Pancreas (tissue), 10 donors: ENCODE results near the gene MAN1A2. TPM values are rescaled to one million over a fixed set of nuclear protein-coding genes. Genes with fewer than 3 reads are reported as not detected.
A peak's percentile ranks its signal among the peaks of the same experiment; 100 is the strongest.

Experiments used
- ATAC-seq, 4 donors: fragments of 200-7000 bp; cut with Tn5 transposase; one replicate each; pipeline versions ENCODE4 v1.8.0 to v1.9.1; 2020; ENCODE audit warnings: mild to moderate bottlenecking in 4 of 4, moderate library complexity in 4 of 4
- DNase-seq, 6 donors: peaks; one replicate each; pipeline ENCODE4 v3.0.0-alpha.2; 2020
- FAIRE-seq: peaks from 2 replicates; lab custom pipeline; 2012; peaks lifted over from hg19 to GRCh38; lab: Jason Lieb, UNC
- H3K27ac ChIP-seq, 4 donors: fragments of 200-600 bp; sonication (generic); 1 replicate in 3 of 4; 2 replicates in 1 of 4; pipeline versions ENCODE4 v1.5.0 to v1.8.0; 2020
- H3K27me3 ChIP-seq, 4 donors: fragments of 200-600 bp; one replicate each; pipeline ENCODE4 v1.8.0; 2021
- H3K36me3 ChIP-seq, 3 donors: fragments of 200-600 bp; sonication (generic) in 1 of 3; one replicate each; pipeline versions ENCODE4 v1.5.0 to v1.8.0; 2020 to 2021
- H3K4me1 ChIP-seq, 3 donors: fragments of 200-600 bp; one replicate each; pipeline ENCODE4 v1.8.0; 2021
- H3K4me3 ChIP-seq, 4 donors: fragments of 200-600 bp; sonication (generic) in 2 of 4; one replicate each; pipeline versions ENCODE4 v1.5.0 to v1.8.0; 2020 to 2021
- H3K9me3 ChIP-seq, 4 donors: fragments of 200-600 bp; one replicate each; pipeline ENCODE4 v1.8.0; 2021
- WGBS, 2 donors: extraction: QIAGEN DNeasy Blood & Tissue Kit; methylation state at CpG; one replicate each; pipeline ENCODE4 v1.1.7; 2013; 5-methylcytosine and 5-hydroxymethylcytosine counted together
- intact Hi-C, 3 donors: fragments of 100-400 bp; cut with DNase I; formaldehyde crosslinking; loops; one replicate each; pipeline versions ENCODE4 v1.11.1 to v1.14.2; 2022
- polyA plus RNA-seq, 2 donors: library from polyadenylated mRNA; stranded (reverse); fragments of 200-250 nt; gene quantifications; one replicate each; pipeline ENCODE4 v1.2.3, GENCODE V29; 2013
- total RNA-seq, 6 donors: library from RNA; stranded (reverse); fragmentation: NEBNext Ultra II Directional in 4 of 6; extraction: Animal tissue kit (Norgen Biotek cat#: 25700) in 4 of 6; gene quantifications; one replicate each; pipeline versions ENCODE4 v1.2.1 to v1.2.4, GENCODE V29; 2021 to 2023
- TF ChIP-seq, protein P1 (sequence below), 4 donors: fragments of 200-600 bp; sonication (generic) in 3 of 4; IDR thresholded peaks; one replicate each; pipeline versions ENCODE4 v1.5.0 to v1.8.0; 2021; ENCODE audit warnings: antibody characterized with exemption in 4 of 4
- donor health status: healthy with polysubstance abuse.
- donor health status: DM: no; HTN: no; CAD: no; lungs with moderate emphysema.
- donor health status: DM: no; HTN: no; CAD: no.
- donor health status: control.
- donor health status: control.
- donor health status: Bipolar disorder and iron deficiency.
- donor health status: DM: yes; HTN: yes; CAD: no.
- donor health status: DM: no; HTN: no; CAD: no.
- donor health status: DM: no; HTN: no; CAD: no.
- donor health status: DM: yes; HTN: yes; CAD: no.

Gene MAN1A2
- total and polyA plus RNA-seq, 8 donors, result 6.0 to 50.7 (median 44.0) TPM

DNA sequence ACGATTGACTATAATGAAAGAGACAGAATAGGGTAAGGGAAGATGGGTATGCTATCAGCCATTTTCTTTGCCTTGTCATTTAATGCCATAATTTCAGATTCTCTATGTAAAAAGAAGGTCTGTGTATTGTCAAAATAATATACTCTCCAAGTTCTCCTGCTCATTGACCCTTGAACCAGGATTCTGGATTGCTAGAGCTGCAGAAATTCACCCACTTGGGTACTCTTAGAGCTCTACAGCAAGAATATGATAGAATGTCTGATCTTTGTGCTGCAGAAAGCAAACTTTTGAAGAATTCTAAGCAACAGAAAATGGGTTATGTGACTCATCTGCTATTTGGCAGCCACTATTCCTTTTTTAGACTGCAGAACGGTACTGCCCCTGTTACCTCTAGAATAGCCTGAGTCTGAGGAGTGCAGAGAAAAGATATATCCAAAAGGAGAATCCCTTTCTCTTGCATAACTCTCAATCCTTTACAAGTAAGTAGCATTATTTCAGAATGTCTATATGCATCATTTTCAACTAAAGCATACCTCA is 160.4 kb downstream of the MAN1A2 start:
- no peak for FAIRE-seq
- H3K9me3 ChIP-seq, result no peaks in the 10 kb centered on the region
- DNase-seq, result no peak
- WGBS, 2 donors, result 52% methylated on average over 2 of the region's 2 CpGs
- peaks cover 0 to 7% (median 6%) of the 10 kb centered on the region in 3 donors for H3K4me1 ChIP-seq
- no peaks in the 10 kb centered on the region for H3K36me3 ChIP-seq
- H3K27me3 ChIP-seq, result no peaks in the 10 kb centered on the region
- H3K4me3 ChIP-seq, result no peak overlapping the region
- peak in 2 of 4 donors; percentile 34 to 62 for ATAC-seq
- intact Hi-C loops, result loop anchor here in 1 of 3 donors (10.0 kb wide), 1 partner anchor 377 kb away; no protein-coding TSS in a partner anchor
- peak overlapping the region in 1 of 4 donors; percentile 2 for H3K27ac ChIP-seq
- TF ChIP-seq, protein P1, sequence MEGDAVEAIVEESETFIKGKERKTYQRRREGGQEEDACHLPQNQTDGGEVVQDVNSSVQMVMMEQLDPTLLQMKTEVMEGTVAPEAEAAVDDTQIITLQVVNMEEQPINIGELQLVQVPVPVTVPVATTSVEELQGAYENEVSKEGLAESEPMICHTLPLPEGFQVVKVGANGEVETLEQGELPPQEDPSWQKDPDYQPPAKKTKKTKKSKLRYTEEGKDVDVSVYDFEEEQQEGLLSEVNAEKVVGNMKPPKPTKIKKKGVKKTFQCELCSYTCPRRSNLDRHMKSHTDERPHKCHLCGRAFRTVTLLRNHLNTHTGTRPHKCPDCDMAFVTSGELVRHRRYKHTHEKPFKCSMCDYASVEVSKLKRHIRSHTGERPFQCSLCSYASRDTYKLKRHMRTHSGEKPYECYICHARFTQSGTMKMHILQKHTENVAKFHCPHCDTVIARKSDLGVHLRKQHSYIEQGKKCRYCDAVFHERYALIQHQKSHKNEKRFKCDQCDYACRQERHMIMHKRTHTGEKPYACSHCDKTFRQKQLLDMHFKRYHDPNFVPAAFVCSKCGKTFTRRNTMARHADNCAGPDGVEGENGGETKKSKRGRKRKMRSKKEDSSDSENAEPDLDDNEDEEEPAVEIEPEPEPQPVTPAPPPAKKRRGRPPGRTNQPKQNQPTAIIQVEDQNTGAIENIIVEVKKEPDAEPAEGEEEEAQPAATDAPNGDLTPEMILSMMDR (IDR thresholded peaks at IDR 0.05), result no peak

DNA sequence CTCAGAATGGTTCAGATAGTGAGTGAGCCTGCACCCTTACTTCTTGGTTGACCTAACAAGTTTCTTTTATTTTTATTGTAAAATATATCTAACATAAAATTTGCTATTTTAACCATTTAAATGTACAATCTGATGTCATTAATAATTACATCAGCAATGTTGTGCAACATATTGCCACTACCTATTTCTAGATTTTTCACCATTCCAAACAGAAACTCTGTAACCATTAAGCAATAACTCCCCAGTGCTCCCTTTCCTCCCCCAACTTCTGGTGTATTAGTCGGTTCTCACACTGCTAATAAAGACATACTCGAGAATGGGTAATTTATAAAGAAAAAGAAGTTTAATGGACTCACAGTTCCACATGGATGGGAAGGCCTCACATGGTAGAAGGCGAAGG is 162.4 kb downstream of the MAN1A2 start:
- FAIRE-seq (no peak), ATAC-seq (no peak), DNase-seq (no peak)
- 97% methylated on average over 3 of the region's 3 CpGs for WGBS, 2 donors
- intact Hi-C loops, result loop anchor here in 2 of 3 donors (10.0 kb wide), 5 partner anchors 65 to 375 kb away; no protein-coding TSS in a partner anchor
- TF ChIP-seq, protein P1 (IDR thresholded peaks at IDR 0.05), result no peak
- H3K4me1 ChIP-seq, result peaks cover 0 to 7% (median 6%) of the 10 kb centered on the region in 3 donors
- no peaks in the 10 kb centered on the region for H3K9me3 ChIP-seq
- no peaks in the 10 kb centered on the region for H3K27me3 ChIP-seq
- no peak overlapping the region for H3K4me3 ChIP-seq
- no peaks in the 10 kb centered on the region for H3K36me3 ChIP-seq
- H3K27ac ChIP-seq, result no peak overlapping the region

DNA sequence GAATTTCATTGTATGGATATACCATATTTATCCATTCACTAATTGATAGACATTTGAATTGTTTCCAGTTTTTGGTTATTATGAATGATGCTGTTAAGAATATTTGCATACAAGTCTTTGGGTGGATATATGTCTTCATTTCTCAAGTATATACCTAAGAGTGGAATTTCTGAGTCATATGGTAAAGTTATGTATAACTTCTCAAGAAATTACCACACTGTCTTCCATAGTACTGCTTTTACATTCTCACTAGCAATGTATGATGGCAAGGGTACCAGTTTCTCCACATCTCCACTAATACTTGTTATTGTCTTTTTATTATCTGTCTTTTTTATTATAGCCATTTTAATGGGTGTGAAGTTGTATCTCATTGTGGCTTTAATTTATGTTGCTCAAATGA is 164.0 kb downstream of the MAN1A2 start:
- Histone ChIP-seq H3K27me3 (no peaks in the 10 kb centered on the region), H3K4me1 (peaks cover 0 to 7% (median 6%) of the 10 kb centered on the region in 3 donors), H3K36me3 (no peaks in the 10 kb centered on the region), H3K4me3 (no peak overlapping the region), H3K9me3 (no peaks in the 10 kb centered on the region), H3K27ac (no peak overlapping the region)
- intact Hi-C loops, result loop anchor here in 2 of 3 donors (10.0 kb wide), 4 partner anchors 64 to 364 kb away; no protein-coding TSS in a partner anchor
- TF ChIP-seq, protein P1 (IDR thresholded peaks at IDR 0.05), result no peak
- no peak for ATAC-seq
- no peak for DNase-seq
- FAIRE-seq, result no peak

DNA sequence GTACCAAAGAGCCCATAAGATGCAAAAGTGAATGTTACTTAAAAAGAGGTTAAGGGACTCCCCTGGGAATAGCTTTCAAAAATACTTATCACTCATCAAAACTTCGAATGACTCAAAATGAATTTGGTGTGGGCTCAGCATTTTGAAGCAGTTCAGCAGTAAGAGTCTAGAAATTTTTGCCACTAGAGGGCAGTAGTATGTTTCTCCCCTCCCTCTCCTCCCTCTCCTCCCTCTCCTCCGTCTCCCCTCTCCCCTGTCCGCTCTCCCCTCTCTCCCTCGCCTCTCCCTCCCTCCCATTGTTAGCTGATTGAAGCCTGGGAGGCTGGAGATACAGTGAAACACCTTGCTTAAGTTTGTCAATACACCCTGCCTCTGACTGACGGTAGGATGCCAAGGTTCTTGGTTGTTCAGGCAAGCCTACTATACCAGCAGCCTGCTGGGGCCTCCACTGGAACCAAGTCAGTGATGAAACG is 167.8 kb downstream of the MAN1A2 start:
- intact Hi-C loops, result loop anchor here in 2 of 3 donors (10.0 kb wide), 4 partner anchors 60 to 360 kb away; no protein-coding TSS in a partner anchor
- Histone ChIP-seq H3K4me1 (peaks cover 0 to 7% (median 0%) of the 10 kb centered on the region in 3 donors), H3K9me3 (no peaks in the 10 kb centered on the region), H3K27me3 (no peaks in the 10 kb centered on the region), H3K4me3 (no peak overlapping the region), H3K36me3 (no peaks in the 10 kb centered on the region), H3K27ac (peak overlapping the region in 1 of 4 donors; percentile 20)
- 2 to 4% methylated on average over 6 of the region's 6 CpGs for WGBS, 2 donors
- TF ChIP-seq, protein P1 (IDR thresholded peaks at IDR 0.05), result peak; percentile 44 to 60 (median 48)
- DNase-seq (peak in 4 of 6 donors; percentile 61 to 77 (median 68)), ATAC-seq (peak; percentile 79 to 95 (median 92)), FAIRE-seq (no peak)

DNA sequence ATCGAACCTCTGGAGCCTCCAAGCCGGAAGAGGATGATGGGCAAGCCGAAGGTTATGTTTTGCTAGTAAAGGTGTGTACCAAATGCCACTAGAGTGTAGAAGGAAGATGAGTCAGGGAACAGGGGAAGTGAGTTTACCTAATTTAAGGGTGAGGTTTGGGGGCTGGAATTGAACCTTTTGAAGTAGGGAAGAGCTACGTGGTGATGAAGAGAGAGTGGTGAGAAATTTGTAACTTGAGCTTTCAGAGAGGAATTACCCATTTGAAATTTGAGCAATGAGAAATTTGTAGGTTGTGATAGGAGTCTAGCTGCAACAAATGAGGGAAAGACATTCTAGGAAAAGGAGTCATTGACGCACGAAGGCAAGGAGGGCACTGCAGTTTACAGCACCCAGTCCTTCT is 168.6 kb downstream of the MAN1A2 start:
- 82 to 83% methylated on average over 6 of the region's 6 CpGs for WGBS, 2 donors
- Histone ChIP-seq H3K4me3 (no peak overlapping the region), H3K4me1 (peaks cover 0 to 7% (median 0%) of the 10 kb centered on the region in 3 donors), H3K27me3 (no peaks in the 10 kb centered on the region), H3K9me3 (no peaks in the 10 kb centered on the region), H3K36me3 (no peaks in the 10 kb centered on the region), H3K27ac (no peak overlapping the region)
- TF ChIP-seq, protein P1 (IDR thresholded peaks at IDR 0.05), result no peak
- no peak for ATAC-seq
- intact Hi-C loops, result loop anchor here in 2 of 3 donors (10.0 kb wide), 4 partner anchors 59 to 359 kb away; no protein-coding TSS in a partner anchor
- FAIRE-seq, result no peak
- no peak for DNase-seq
